Measurements from ENCODE around the gene P3H1.
"Not testable (repeated sequence)": the region's sequence is repeated elsewhere in the genome, so short reads cannot be mapped to it uniquely, and the experiment has no call there.

Gene P3H1

GRCh38 chr1:42723511-42723910, 43.3 kb downstream of the P3H1 start:
- no peak for DNase-seq

- not testable (repeated sequence) for DNase-seq
These were observed 44.4 kb downstream of the P3H1 start for GRCh38 chr1:42722403-42722802.

GRCh38 chr1:42721926-42722325, 44.9 kb downstream of the P3H1 start:
- DNase-seq, result no peak

GRCh38 chr1:42720868-42721267, 46.0 kb downstream of the P3H1 start:
- no peak for DNase-seq

GRCh38 chr1:42714441-42714840, 52.4 kb downstream of the P3H1 start:
- DNase-seq, result not testable (repeated sequence)

GRCh38 chr1:42713293-42713692, 53.5 kb downstream of the P3H1 start:
- no peak for DNase-seq

- DNase-seq, result not testable (repeated sequence)
These were observed 54.0 kb downstream of the P3H1 start for GRCh38 chr1:42712808-42713207.

- DNase-seq, result no peak
These were observed 62.9 kb downstream of the P3H1 start for GRCh38 chr1:42703888-42704464.

- DNase-seq, result no peak
These were observed 66.8 kb downstream of the P3H1 start for GRCh38 chr1:42700006-42700405.

GRCh38 chr1:42698081-42698813, 68.6 kb downstream of the P3H1 start:
- no peak for DNase-seq
